ENCODE data around the gene TPST1. TPM values are rescaled to one million over a fixed set of nuclear protein-coding genes. Genes with fewer than 3 reads are reported as not detected.
"Not testable (repeated sequence)": the region's sequence is repeated elsewhere in the genome, so short reads cannot be mapped to it uniquely, and the experiment has no call there.

The TPST1 gene
- total RNA-seq, 1 donor from 2014 or later = 1.8 TPM

DNA sequence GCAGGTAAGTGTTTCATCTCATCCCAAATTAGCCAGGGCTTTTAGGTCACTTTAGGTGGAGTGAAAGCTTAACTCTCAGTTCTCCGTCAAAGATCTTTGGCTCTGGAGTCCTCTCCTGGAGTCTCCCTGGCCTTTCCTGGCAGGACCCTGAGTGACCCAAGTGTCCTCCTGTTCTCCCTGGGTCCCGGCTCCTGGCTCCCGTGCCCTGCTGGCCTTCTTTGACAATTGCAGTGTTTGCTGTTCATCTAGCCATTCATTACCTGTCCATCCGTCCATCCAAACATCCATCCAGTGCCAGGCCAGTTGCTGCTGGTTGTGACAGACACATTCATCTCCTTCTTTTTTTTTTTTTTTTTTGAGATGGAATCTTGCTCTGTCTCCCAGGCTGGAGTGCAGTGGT is 6.2 kb upstream of the TPST1 start:
- no peak overlapping the region for H3K27ac Mint-ChIP-seq
- intact Hi-C loops (cut with micrococcal nuclease) = no loop called here
- peaks cover 8% of the 10 kb centered on the region for H3K4me1 Mint-ChIP-seq (ENCODE audit: low read depth)
- no peak overlapping the region for H3K4me3 Mint-ChIP-seq
- DNase-seq (ENCODE audit: low spot score) = no peak
- H3K36me3 Mint-ChIP-seq (ENCODE audit: low read depth) = no peaks in the 10 kb centered on the region
- H3K9me3 Mint-ChIP-seq = no peaks in the 10 kb centered on the region
- H3K27me3 Mint-ChIP-seq (ENCODE audit: insufficient read depth) = peaks cover 13% of the 10 kb centered on the region

GRCh38 chr7:66202441-66202840 is 2.7 kb upstream of the TPST1 start:
- intact Hi-C loops (cut with micrococcal nuclease) = loop anchor here (10.0 kb wide), 3 partner anchors 88 to 1102 kb away; partner anchors contain the start of genes CRCP and TMEM248
- H3K36me3 Mint-ChIP-seq (ENCODE audit: low read depth) = no peaks in the 10 kb centered on the region
- H3K4me1 Mint-ChIP-seq (ENCODE audit: low read depth) = peaks cover 24% of the 10 kb centered on the region
- no peak overlapping the region for H3K4me3 Mint-ChIP-seq
- DNase-seq (ENCODE audit: low spot score) = no peak
- H3K27me3 Mint-ChIP-seq (ENCODE audit: insufficient read depth) = peaks cover 32% of the 10 kb centered on the region
- no peaks in the 10 kb centered on the region for H3K9me3 Mint-ChIP-seq
- no peak overlapping the region for H3K27ac Mint-ChIP-seq

- peaks cover 36% of the 10 kb centered on the region for H3K27me3 Mint-ChIP-seq (ENCODE audit: insufficient read depth)
- peaks cover 29% of the 10 kb centered on the region for H3K4me1 Mint-ChIP-seq (ENCODE audit: low read depth)
- no peak for DNase-seq (ENCODE audit: low spot score)
- no peaks in the 10 kb centered on the region for H3K9me3 Mint-ChIP-seq
- peak overlapping the region; percentile 49 for H3K27ac Mint-ChIP-seq
- H3K4me3 Mint-ChIP-seq = peak overlapping the region; percentile 92
- intact Hi-C loops (cut with micrococcal nuclease) = loop anchor here (1.0 to 10.0 kb wide), 5 partner anchors 91 to 1099 kb away; partner anchors contain the start of genes ASL, CRCP and TMEM248
- no peaks in the 10 kb centered on the region for H3K36me3 Mint-ChIP-seq (ENCODE audit: low read depth)
Measured at GRCh38 chr7:66205741-66206090, 582 bp downstream of the TPST1 start.

DNA sequence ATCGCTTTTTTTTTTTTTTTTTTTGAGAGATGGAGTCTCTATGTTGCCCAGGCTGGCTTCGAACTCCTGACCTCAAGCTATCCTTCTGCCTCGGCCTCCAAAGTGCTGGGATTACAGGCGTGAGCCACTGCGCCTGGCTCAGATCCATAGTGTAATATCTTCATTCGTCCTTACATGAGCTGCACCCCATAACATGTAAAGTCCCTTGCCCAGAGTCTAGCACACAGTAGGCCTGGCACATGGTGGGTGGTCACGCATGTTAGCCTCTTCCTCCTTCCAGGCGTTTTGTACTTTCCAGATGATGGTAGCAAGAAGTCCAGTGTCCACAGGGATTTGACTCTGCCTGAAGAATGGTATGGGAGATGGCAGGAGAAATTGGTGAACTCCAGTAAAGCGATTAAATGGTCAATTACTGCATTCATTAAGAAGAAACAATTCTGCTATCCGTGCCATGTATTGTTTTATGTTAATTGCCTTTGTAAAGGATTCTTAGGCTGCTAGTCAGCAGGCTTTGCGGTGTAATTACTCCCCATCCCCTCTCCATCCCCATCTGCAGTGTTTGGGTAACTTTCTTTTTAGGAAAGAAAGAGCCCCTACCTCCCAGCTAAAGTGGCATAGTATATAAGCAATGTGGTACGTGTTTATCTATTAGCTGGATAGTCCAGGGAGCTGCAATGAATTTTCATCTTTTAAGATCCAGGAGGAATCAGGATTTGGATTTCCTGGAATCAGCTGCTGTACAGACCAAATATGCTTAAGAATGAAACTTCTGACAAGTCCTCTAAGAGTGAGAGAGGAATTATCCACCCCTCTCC is 1.2 kb downstream of the TPST1 start:
- Mint-ChIP-seq H3K27me3 (ENCODE audit: insufficient read depth) (peaks cover 36% of the 10 kb centered on the region), H3K9me3 (no peaks in the 10 kb centered on the region), H3K27ac (peak overlapping the region; percentile 49), H3K4me1 (ENCODE audit: low read depth) (peaks cover 29% of the 10 kb centered on the region), H3K36me3 (ENCODE audit: low read depth) (no peaks in the 10 kb centered on the region), H3K4me3 (peak overlapping the region; percentile 92)
- intact Hi-C loops (cut with micrococcal nuclease) = loop anchor here (10.0 kb wide), 3 partner anchors 92 to 1098 kb away; partner anchors contain the start of genes CRCP and TMEM248
- no peak for DNase-seq (ENCODE audit: low spot score)

GRCh38 chr7:66206934-66207240 is 1.8 kb downstream of the TPST1 start:
- DNase-seq (ENCODE audit: low spot score) = no peak
- Mint-ChIP-seq H3K27ac (no peak overlapping the region), H3K27me3 (ENCODE audit: insufficient read depth) (peaks cover 35% of the 10 kb centered on the region), H3K36me3 (ENCODE audit: low read depth) (no peaks in the 10 kb centered on the region), H3K4me3 (peak overlapping the region; percentile 1), H3K9me3 (no peaks in the 10 kb centered on the region), H3K4me1 (ENCODE audit: low read depth) (peaks cover 29% of the 10 kb centered on the region)
- intact Hi-C loops (cut with micrococcal nuclease) = loop anchor here (10.0 kb wide), 3 partner anchors 92 to 1098 kb away; partner anchors contain the start of genes CRCP and TMEM248

- H3K4me3 Mint-ChIP-seq = peak overlapping the region; percentile 1
Measured at GRCh38 chr7:66207540-66207939, 2.4 kb downstream of the TPST1 start.

DNA sequence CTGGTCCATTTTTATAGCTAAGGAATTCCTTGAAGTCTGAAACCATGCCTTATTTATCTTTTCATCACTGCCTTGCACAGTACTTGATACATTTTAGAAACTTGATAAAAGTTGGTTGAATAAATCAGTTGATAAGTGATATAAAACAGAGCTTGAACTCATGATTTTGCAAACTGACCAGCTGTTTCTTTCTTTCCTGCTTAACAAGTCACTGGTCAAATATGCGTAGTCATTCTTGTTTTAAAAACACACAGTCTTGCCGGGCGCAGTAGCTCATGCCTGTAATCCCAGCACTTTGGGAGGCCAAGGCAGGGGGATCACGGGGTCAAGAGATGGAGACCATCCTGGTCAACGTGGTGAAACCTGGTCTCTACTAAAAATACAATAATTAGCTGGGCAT is 6.3 kb downstream of the TPST1 start:
- H3K4me1 Mint-ChIP-seq (ENCODE audit: low read depth) = peaks cover 19% of the 10 kb centered on the region
- peaks cover 15% of the 10 kb centered on the region for H3K27me3 Mint-ChIP-seq (ENCODE audit: insufficient read depth)
- H3K4me3 Mint-ChIP-seq = no peak overlapping the region
- intact Hi-C loops (cut with micrococcal nuclease) = no loop called here
- H3K36me3 Mint-ChIP-seq (ENCODE audit: low read depth) = no peaks in the 10 kb centered on the region
- no peaks in the 10 kb centered on the region for H3K9me3 Mint-ChIP-seq
- DNase-seq (ENCODE audit: low spot score) = no peak
- no peak overlapping the region for H3K27ac Mint-ChIP-seq

More at GRCh38 chr7:66207540-66207939, 2.4 kb downstream of the TPST1 start:
- Mint-ChIP-seq H3K27me3 (ENCODE audit: insufficient read depth) (peaks cover 31% of the 10 kb centered on the region), H3K36me3 (ENCODE audit: low read depth) (no peaks in the 10 kb centered on the region), H3K9me3 (no peaks in the 10 kb centered on the region), H3K4me1 (ENCODE audit: low read depth) (peaks cover 23% of the 10 kb centered on the region), H3K27ac (no peak overlapping the region)
- intact Hi-C loops (cut with micrococcal nuclease) = loop anchor here (10.0 kb wide), 3 partner anchors 93 to 1097 kb away; partner anchors contain the start of genes CRCP and TMEM248
- no peak for DNase-seq (ENCODE audit: low spot score)

DNA sequence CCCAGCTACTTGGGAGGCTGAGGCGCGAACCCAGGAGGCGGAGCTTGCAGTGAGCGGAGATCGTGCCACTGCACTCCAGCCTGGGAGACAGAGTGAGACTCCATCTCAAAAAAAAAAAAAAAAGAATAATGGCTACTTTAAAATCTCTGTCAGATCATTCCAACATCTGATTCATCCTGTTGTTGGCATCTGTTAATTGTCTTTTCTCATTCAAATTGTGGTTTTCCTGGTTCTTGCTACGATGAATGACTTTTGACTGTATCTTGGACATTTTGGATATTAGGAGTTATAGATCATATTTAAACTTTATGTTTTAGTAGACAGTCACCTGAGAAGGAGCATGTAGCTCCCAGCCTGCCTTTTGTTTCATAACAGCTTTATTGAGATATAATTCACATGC is 8.5 kb downstream of the TPST1 start:
- Mint-ChIP-seq H3K9me3 (no peaks in the 10 kb centered on the region), H3K36me3 (ENCODE audit: low read depth) (no peaks in the 10 kb centered on the region), H3K4me1 (ENCODE audit: low read depth) (peaks cover 7% of the 10 kb centered on the region), H3K4me3 (no peak overlapping the region), H3K27ac (no peak overlapping the region), H3K27me3 (ENCODE audit: insufficient read depth) (peaks cover 1% of the 10 kb centered on the region)
- DNase-seq (ENCODE audit: low spot score) = no peak
- intact Hi-C loops (cut with micrococcal nuclease) = no loop called here

- H3K36me3 Mint-ChIP-seq (ENCODE audit: low read depth) = no peaks in the 10 kb centered on the region
- intact Hi-C loops (cut with micrococcal nuclease) = no loop called here
- peaks cover 1% of the 10 kb centered on the region for H3K27me3 Mint-ChIP-seq (ENCODE audit: insufficient read depth)
- H3K4me3 Mint-ChIP-seq = no peak overlapping the region
- DNase-seq (ENCODE audit: low spot score) = no peak
- H3K4me1 Mint-ChIP-seq (ENCODE audit: low read depth) = peaks cover 7% of the 10 kb centered on the region
- no peaks in the 10 kb centered on the region for H3K9me3 Mint-ChIP-seq
- H3K27ac Mint-ChIP-seq = no peak overlapping the region
Measured at GRCh38 chr7:66216687-66217086, 11.6 kb downstream of the TPST1 start.

- no peak for DNase-seq (ENCODE audit: low spot score)
- Mint-ChIP-seq H3K27ac (no peak overlapping the region), H3K27me3 (ENCODE audit: insufficient read depth) (peaks cover 1% of the 10 kb centered on the region), H3K4me1 (ENCODE audit: low read depth) (no peaks in the 10 kb centered on the region), H3K4me3 (no peak overlapping the region), H3K36me3 (ENCODE audit: low read depth) (no peaks in the 10 kb centered on the region), H3K9me3 (no peaks in the 10 kb centered on the region)
- intact Hi-C loops (cut with micrococcal nuclease) = no loop called here
Measured at GRCh38 chr7:66219805-66220204, 14.7 kb downstream of the TPST1 start.

DNA sequence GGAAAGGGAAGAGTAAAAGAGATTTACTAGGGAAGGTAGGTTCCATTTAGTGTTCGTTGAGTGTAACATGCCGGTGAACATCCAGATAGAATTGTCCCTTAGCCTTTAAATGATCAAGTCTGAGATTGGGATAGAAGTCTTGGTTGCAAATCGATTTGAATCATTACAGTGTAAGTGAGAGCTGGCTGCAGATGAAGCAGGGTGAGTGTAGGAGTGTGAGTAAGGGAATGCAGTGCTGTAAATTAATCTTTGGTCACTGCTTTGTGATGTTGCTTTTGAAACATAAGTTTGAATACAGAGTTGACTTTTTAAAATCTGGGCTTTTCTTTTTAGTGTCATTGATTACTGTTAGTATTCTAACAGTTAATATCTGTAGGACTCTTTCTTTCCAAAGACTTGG is 16.3 kb downstream of the TPST1 start:
- Mint-ChIP-seq H3K27me3 (ENCODE audit: insufficient read depth) (no peaks in the 10 kb centered on the region), H3K36me3 (ENCODE audit: low read depth) (no peaks in the 10 kb centered on the region), H3K4me3 (no peak overlapping the region), H3K27ac (no peak overlapping the region), H3K9me3 (no peaks in the 10 kb centered on the region), H3K4me1 (ENCODE audit: low read depth) (no peaks in the 10 kb centered on the region)
- intact Hi-C loops (cut with micrococcal nuclease) = no loop called here
- no peak for DNase-seq (ENCODE audit: low spot score)

GRCh38 chr7:66227808-66228207 is 22.7 kb downstream of the TPST1 start:
- no peaks in the 10 kb centered on the region for H3K9me3 Mint-ChIP-seq
- H3K4me1 Mint-ChIP-seq (ENCODE audit: low read depth) = no peaks in the 10 kb centered on the region
- no peaks in the 10 kb centered on the region for H3K27me3 Mint-ChIP-seq (ENCODE audit: insufficient read depth)

DNA sequence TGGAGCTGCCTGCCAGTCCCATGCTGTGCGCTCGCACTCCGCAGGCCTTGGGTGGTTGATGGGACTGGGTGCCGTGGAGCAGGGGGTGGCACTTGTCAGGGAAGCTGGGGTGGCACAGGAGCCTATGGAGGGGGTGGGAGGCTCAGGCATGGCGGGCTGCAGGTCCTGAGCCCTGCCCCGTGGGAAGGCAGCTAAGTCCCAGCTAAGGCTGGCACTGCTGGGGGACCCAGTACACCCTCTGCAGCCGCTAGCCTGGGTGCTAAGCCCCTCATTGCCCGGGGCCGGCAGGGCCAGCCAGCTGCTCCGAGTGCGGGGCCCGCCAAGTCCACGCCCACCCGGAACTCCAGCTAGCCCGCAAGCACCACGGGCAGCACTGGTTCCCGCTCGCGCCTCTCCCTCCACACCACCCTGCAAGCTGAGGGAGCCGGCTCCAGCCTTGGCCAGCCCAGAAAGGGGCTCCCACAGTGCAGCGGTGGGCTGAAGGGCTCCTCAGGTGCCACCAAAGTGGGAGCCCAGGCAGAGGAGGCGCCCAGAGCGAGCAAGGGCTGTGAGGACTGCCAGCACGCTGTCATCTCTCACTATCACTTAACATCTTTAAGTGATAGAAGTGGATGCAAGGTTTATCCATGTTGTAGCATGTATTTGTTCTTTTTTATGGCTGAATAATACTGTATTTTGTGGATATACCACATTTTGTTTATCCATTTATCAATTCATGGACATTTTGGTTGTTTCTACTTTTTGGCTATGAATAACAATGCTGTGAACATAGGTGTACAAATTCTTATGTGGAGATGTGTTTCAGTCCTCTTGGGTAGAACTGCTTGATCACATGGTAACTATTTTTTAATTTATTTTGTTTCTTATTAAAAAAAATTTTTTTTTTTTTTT is 26.4 kb downstream of the TPST1 start:
- DNase-seq (ENCODE audit: low spot score); H3K9me3 Mint-ChIP-seq; H3K36me3 Mint-ChIP-seq (ENCODE audit: low read depth); H3K4me3 Mint-ChIP-seq; H3K4me1 Mint-ChIP-seq (ENCODE audit: low read depth); H3K27me3 Mint-ChIP-seq (ENCODE audit: insufficient read depth); intact Hi-C loops (cut with micrococcal nuclease); H3K27ac Mint-ChIP-seq: not testable (repeated sequence)

More at GRCh38 chr7:66227808-66228207, 22.7 kb downstream of the TPST1 start:
- no peak for DNase-seq (ENCODE audit: low spot score)
- intact Hi-C loops (cut with micrococcal nuclease) = no loop called here
- Mint-ChIP-seq H3K36me3 (ENCODE audit: low read depth) (no peaks in the 10 kb centered on the region), H3K4me3 (no peak overlapping the region), H3K27ac (no peak overlapping the region)
